H1 (cell line): ENCODE measurements around the gene ZNF175. TPM values are rescaled to one million over a fixed set of nuclear protein-coding genes. Genes with fewer than 3 reads are reported as not detected.
"Not testable (repeated sequence)": the region's sequence is repeated elsewhere in the genome, so short reads cannot be mapped to it uniquely, and the experiment has no call there.

ENCODE experiments used
- CTCF ChIA-PET: fragments of 300-600 bp; sonication (Branson Sonifier 250); formaldehyde crosslinking; loops from one replicate; lab custom pipeline; 2021; ENCODE audit not compliant: partially characterized antibody; lab: Charles Lee
- POLR2A ChIA-PET: fragments of 300-600 bp; sonication (Branson Sonifier 250); formaldehyde crosslinking; loops from one replicate; lab custom pipeline; 2021; ENCODE audit warnings: inconsistent platforms; ENCODE audit not compliant: partially characterized antibody; lab: Charles Lee
- DNase-seq, 2 experiments: peaks; one replicate each; pipeline versions ENCODE4 v3.0.0 to v3.0.0-alpha.2; 2010 to 2022; ENCODE audit warnings: low spot score in 2 of 2, low read depth in 1 of 2, mixed read lengths in 1 of 2
- FAIRE-seq: peaks from 2 replicates; lab custom pipeline; 2011; peaks lifted over from hg19 to GRCh38; lab: Jason Lieb, UNC
- H2AFZ ChIP-seq: 2 replicates; pipeline ENCODE4 v1.8.1; 2012; ENCODE audit warnings: low read length, inconsistent platforms
- H2AK5ac ChIP-seq: 2 replicates; pipeline ENCODE4 v1.6.1; 2013; ENCODE audit warnings: low read depth, low read length
- H2BK120ac ChIP-seq: replicated peaks from 2 replicates; pipeline ENCODE3; 2013; ENCODE audit warnings: low read depth, low read length, inconsistent platforms
- H2BK12ac ChIP-seq: 2 replicates; pipeline ENCODE4 v1.6.1; 2013; ENCODE audit warnings: low read depth, low read length
- H2BK15ac ChIP-seq: 2 replicates; pipeline ENCODE4 v1.6.1; 2013; ENCODE audit warnings: low read length
- H2BK20ac ChIP-seq: 2 replicates; pipeline ENCODE4 v1.6.1; 2013; ENCODE audit warnings: low read length
- H2BK5ac ChIP-seq: 2 replicates; pipeline ENCODE4 v1.6.1; 2013; ENCODE audit warnings: low read depth, low read length
- H3K14ac ChIP-seq: 2 replicates; pipeline ENCODE4 v1.6.1; 2013; ENCODE audit warnings: inconsistent platforms; ENCODE audit not compliant: insufficient read length
- H3K18ac ChIP-seq: 2 replicates; pipeline ENCODE4 v1.6.1; 2013; ENCODE audit warnings: low read length; ENCODE audit errors: extremely low read depth
- H3K23ac ChIP-seq: 2 replicates; pipeline ENCODE4 v1.6.1; 2013; ENCODE audit warnings: inconsistent platforms; ENCODE audit not compliant: insufficient read length
- H3K23me2 ChIP-seq: 2 replicates; pipeline ENCODE4 v1.6.1; 2013; ENCODE audit warnings: low read depth, low read length
- H3K27ac ChIP-seq: 2 replicates; pipeline ENCODE4 v1.6.1; 2011; ENCODE audit warnings: low read depth, low read length, inconsistent platforms
- H3K27me3 ChIP-seq, 4 experiments: replicated peaks in 1 of 4; 1 replicate in 1 of 4; 2 replicates in 3 of 4; pipeline versions ENCODE4 v1.6.1 to v1.8.1; 2011 to 2013; ENCODE audit warnings: low read length in 3 of 4, mild to moderate bottlenecking in 3 of 4, inconsistent platforms in 2 of 4, mixed read lengths in 2 of 4, moderate library complexity in 1 of 4; ENCODE audit not compliant: control insufficient read depth in 3 of 4, insufficient read depth in 3 of 4; ENCODE audit errors: extremely low read depth in 1 of 4
- H3K36me3 ChIP-seq, 4 experiments: 2 replicates each; pipeline versions ENCODE4 v1.6.1 to v1.8.1; 2011 to 2013; ENCODE audit warnings: mild to moderate bottlenecking in 4 of 4, low read length in 3 of 4, moderate library complexity in 2 of 4, control low read depth in 1 of 4, inconsistent platforms in 1 of 4; ENCODE audit not compliant: insufficient read depth in 4 of 4, control insufficient read depth in 2 of 4
- H3K4ac ChIP-seq: replicated peaks from 2 replicates; pipeline ENCODE3; 2013; ENCODE audit warnings: low read length, low read depth, mixed read lengths, inconsistent platforms; ENCODE audit not compliant: insufficient read length
- H3K4me1 ChIP-seq, 4 experiments: replicated peaks in 1 of 4; 1 replicate in 1 of 4; 2 replicates in 3 of 4; pipeline versions ENCODE4 v1.6.1 to v1.8.1; 2011 to 2013; ENCODE audit warnings: low read length in 3 of 4, inconsistent platforms in 2 of 4, mixed read lengths in 1 of 4; ENCODE audit not compliant: insufficient read depth in 4 of 4, control insufficient read depth in 3 of 4
- H3K4me2 ChIP-seq, 2 experiments: 2 replicates each; pipeline versions ENCODE4 v1.6.1 to v1.8.1; 2011 to 2013; ENCODE audit warnings: low read depth in 2 of 2, low read length in 2 of 2, control low read depth in 1 of 2, inconsistent platforms in 1 of 2, mild to moderate bottlenecking in 1 of 2; ENCODE audit not compliant: insufficient read depth in 1 of 2
- H3K4me3 ChIP-seq, 4 experiments: fragments of 200-600, 300-600 bp in 1 of 4; sonication (generic), shearing (Covaris generic), sonication (Bioruptor Twin) in 1 of 4; 2 replicates each; pipeline versions ENCODE4 v1.5.1 to v1.8.1; 2011 to 2016; ENCODE audit warnings: low read length in 4 of 4, low read depth in 3 of 4, control low read depth in 2 of 4, inconsistent platforms in 2 of 4, mild to moderate bottlenecking in 2 of 4, mixed read lengths in 1 of 4, moderate library complexity in 1 of 4; ENCODE audit not compliant: insufficient read depth in 2 of 4; ENCODE audit errors: extremely low read depth in 1 of 4
- H3K56ac ChIP-seq: replicated peaks from 2 replicates; pipeline ENCODE3; 2013; ENCODE audit warnings: low read depth, mild to moderate bottlenecking, mixed read lengths, low read length, inconsistent platforms; ENCODE audit not compliant: insufficient read length
- H3K79me1 ChIP-seq: 2 replicates; pipeline ENCODE4 v1.6.1; 2013; ENCODE audit warnings: low read depth, low read length, control low read depth
- H3K79me2 ChIP-seq, 2 experiments: 2 replicates each; pipeline versions ENCODE4 v1.6.1 to v1.8.1; 2012 to 2013; ENCODE audit warnings: low read length in 2 of 2, mild to moderate bottlenecking in 2 of 2, inconsistent platforms in 1 of 2; ENCODE audit not compliant: insufficient read depth in 2 of 2, control insufficient read depth in 1 of 2
- H3K9ac ChIP-seq, 4 experiments: replicated peaks in 1 of 4; 1 replicate in 1 of 4; 2 replicates in 3 of 4; pipeline versions ENCODE4 v1.6.1 to v1.8.1; 2011 to 2013; ENCODE audit warnings: low read depth in 3 of 4, low read length in 3 of 4, control low read depth in 2 of 4, mild to moderate bottlenecking in 2 of 4, moderate library complexity in 2 of 4, inconsistent platforms in 1 of 4; ENCODE audit errors: extremely low read depth in 1 of 4
- H3K9me3 ChIP-seq, 2 experiments: 2 replicates each; pipeline versions ENCODE4 v1.6.1 to v1.8.1; 2012 to 2013; ENCODE audit warnings: mild to moderate bottlenecking in 2 of 2, moderate library complexity in 2 of 2, control low read depth in 1 of 2, inconsistent platforms in 1 of 2, low read depth in 1 of 2, low read length in 1 of 2, mixed read lengths in 1 of 2; ENCODE audit not compliant: insufficient read depth in 2 of 2
- H4K20me1 ChIP-seq, 2 experiments: replicated peaks in 1 of 2; 2 replicates each; pipeline versions ENCODE3 to v1.8.1; 2011 to 2013; ENCODE audit warnings: inconsistent platforms in 2 of 2, low read length in 2 of 2, mild to moderate bottlenecking in 1 of 2; ENCODE audit not compliant: insufficient read depth in 2 of 2, control insufficient read depth in 1 of 2
- H4K5ac ChIP-seq: 2 replicates; pipeline ENCODE4 v1.6.1; 2013; ENCODE audit warnings: low read length, low read depth, mixed read lengths, inconsistent platforms; ENCODE audit not compliant: insufficient read length
- H4K8ac ChIP-seq: 2 replicates; pipeline ENCODE4 v1.8.0; 2013; ENCODE audit warnings: mild to moderate bottlenecking, moderate library complexity, low read length, inconsistent platforms; ENCODE audit not compliant: insufficient read depth; ENCODE audit errors: extremely low read depth
- H4K91ac ChIP-seq: replicated peaks from 2 replicates; pipeline ENCODE3; 2013; ENCODE audit warnings: low read length, mixed read lengths, inconsistent platforms; ENCODE audit not compliant: insufficient read length
- WGBS, 2 experiments: shearing (Covaris generic) in 1 of 2; methylation state at CpG; one replicate each; pipeline versions ENCODE4 v1.1.6 to v1.1.7; 2013 to 2015; ENCODE audit warnings: low lambda C conversion rate in 2 of 2, mixed read lengths in 2 of 2, inconsistent platforms in 1 of 2, low coverage in 1 of 2, missing lambda C conversion rate in 1 of 2; ENCODE audit not compliant: insufficient replicate concordance in 2 of 2, insufficient coverage in 1 of 2, insufficient read length in 1 of 2; ENCODE audit errors: extremely low coverage in 1 of 2, missing lambda C conversion rate in 1 of 2; 5-methylcytosine and 5-hydroxymethylcytosine counted together
- polyA plus RNA-seq, 7 experiments: library from polyadenylated mRNA; depleted of rRNA in 3 of 7; stranded (reverse) in 5 of 7; unstranded in 2 of 7; fragments of >200 nt in 5 of 7; fragments of 200-250 nt in 2 of 7; gene quantifications; 1 replicate in 5 of 7; 2 replicates in 1 of 7; 4 replicates in 1 of 7; pipeline versions ENCODE4 v1.2.1 to v1.2.3, GENCODE V29; 2011 to 2013; ENCODE audit warnings: missing spikeins in 2 of 7, mixed read lengths in 2 of 7
- total RNA-seq: library from RNA; stranded (reverse); fragmentation: NEBNext Ultra II Directional; extraction: Animal tissue kit (Norgen Biotek cat#: 25700); gene quantifications from 2 replicates; pipeline ENCODE4 v1.2.1, GENCODE V29; 2021

ZNF175 gene
- total and polyA plus RNA-seq, 2 of the 8 experiments (the other 6 are each of a cell fraction or from before 2014, with no cell fraction given) = 1.7 to 11.1 TPM

- H3K4me1 ChIP-seq, H3K27ac ChIP-seq, H3K79me1 ChIP-seq, H3K36me3 ChIP-seq, H3K18ac ChIP-seq, H3K56ac ChIP-seq, H2BK15ac ChIP-seq, H2BK12ac ChIP-seq, H3K23me2 ChIP-seq, H3K14ac ChIP-seq, H4K8ac ChIP-seq, H3K4me3 ChIP-seq, H4K5ac ChIP-seq, H3K4me2 ChIP-seq, H3K79me2 ChIP-seq, H2BK120ac ChIP-seq, H2BK20ac ChIP-seq, H3K9ac ChIP-seq, H4K20me1 ChIP-seq, H3K4ac ChIP-seq, H2AFZ ChIP-seq, H3K23ac ChIP-seq, H3K27me3 ChIP-seq, H2BK5ac ChIP-seq, FAIRE-seq, POLR2A ChIA-PET, H2AK5ac ChIP-seq, H4K91ac ChIP-seq, DNase-seq: not testable (repeated sequence)
- peaks cover 50 to 64% of the 10 kb centered on the region in 2 experiments for H3K9me3 ChIP-seq
- 81% methylated on average over 6 of the region's 13 CpGs; no CpG with 5 or more reads in 1 of the 2 experiments for WGBS, 2 experiments
- CTCF ChIA-PET = interaction anchor here (0.7 to 1.7 kb wide), 3 partner anchors 13 to 102 kb away, joined by 3 read pairs; no protein-coding TSS in a partner anchor
These were observed 59.2 kb downstream of the ZNF175 start, which contains the start of gene SIGLEC5 for GRCh38 chr19:51630315-51630714. Gene SIGLEC5 (minus strand): TSS chr19:51630401. CDS start chr19:51630335, 66 bp downstream.
